HG02981 (cell line): ENCODE data around the gene ARNT2.

Source experiments
- ATAC-seq: cut with Tn5 transposase; IDR thresholded peaks from one replicate; pipeline ENCODE4 v1.9.1; 2021; ENCODE audit warnings: mild to moderate bottlenecking, moderate library complexity; ENCODE audit not compliant: unreplicated experiment

ARNT2 gene

GRCh38 chr15:80487839-80488390 lies 83.7 kb downstream of the ARNT2 start:
- no peak for ATAC-seq

DNA sequence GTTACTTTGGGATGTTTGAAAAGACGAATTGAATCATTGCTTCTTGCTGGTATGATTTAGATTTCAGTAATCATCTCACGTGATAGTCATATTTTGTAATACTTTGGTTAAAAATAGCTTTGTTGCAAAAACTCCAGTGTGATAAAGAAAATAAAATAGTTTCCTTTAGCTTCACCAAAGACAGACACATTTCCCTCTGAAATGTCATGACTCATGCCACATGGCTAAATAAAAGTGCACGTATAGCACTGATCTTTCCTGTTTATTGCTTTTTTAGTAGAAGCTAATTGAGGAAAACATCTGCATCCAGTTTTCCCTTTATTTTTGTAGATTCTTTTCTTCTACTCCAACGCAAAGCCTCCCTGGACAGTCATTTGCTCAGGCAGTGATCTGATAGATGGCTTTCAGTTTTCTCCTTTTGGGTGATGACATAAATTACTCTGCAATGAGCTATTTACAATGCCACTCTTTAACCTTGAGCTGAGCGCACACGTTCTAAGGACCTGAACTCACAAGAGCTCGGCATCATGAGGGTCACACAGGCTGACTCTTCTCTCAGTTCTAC lies 84.9 kb downstream of the ARNT2 start:
- no peak for ATAC-seq

GRCh38 chr15:80490431-80490990 lies 86.3 kb downstream of the ARNT2 start:
- no peak for ATAC-seq

- ATAC-seq, result no peak
Observed at GRCh38 chr15:80491163-80491847, 87.1 kb downstream of the ARNT2 start.

GRCh38 chr15:80492409-80492808 lies 88.2 kb downstream of the ARNT2 start:
- ATAC-seq, result no peak

DNA sequence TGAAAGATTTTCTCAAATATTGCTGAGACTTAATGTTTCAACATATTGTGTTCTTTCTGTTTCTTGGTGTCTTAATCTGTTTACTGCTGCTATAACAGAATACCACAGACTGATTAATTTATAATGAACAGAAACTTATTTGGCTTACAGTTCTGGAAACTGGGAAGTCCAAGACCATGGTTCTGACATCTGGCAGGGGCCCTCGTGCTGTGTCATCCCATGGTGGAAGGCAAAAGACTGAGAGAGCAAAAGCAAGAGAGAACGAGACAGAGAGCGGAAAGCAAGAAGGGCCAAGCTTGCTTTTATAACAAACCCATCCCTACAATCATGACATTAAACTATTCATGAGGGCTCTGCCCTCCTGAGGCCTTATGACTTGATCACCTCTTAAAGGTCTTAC lies 88.7 kb downstream of the ARNT2 start:
- no peak for ATAC-seq

- no peak for ATAC-seq
Observed at GRCh38 chr15:80494351-80494751, 90.2 kb downstream of the ARNT2 start.

GRCh38 chr15:80494756-80495155 lies 90.6 kb downstream of the ARNT2 start:
- no peak for ATAC-seq

GRCh38 chr15:80495401-80495942 lies 91.3 kb downstream of the ARNT2 start:
- no peak for ATAC-seq

GRCh38 chr15:80496096-80496495 lies 91.9 kb downstream of the ARNT2 start:
- no peak for ATAC-seq

GRCh38 chr15:80497221-80497620 lies 93.0 kb downstream of the ARNT2 start:
- ATAC-seq, result no peak

- ATAC-seq, result no peak
Observed at GRCh38 chr15:80498652-80499051, 94.5 kb downstream of the ARNT2 start.

- ATAC-seq, result no peak
Observed at GRCh38 chr15:80500021-80500420, 95.8 kb downstream of the ARNT2 start.

GRCh38 chr15:80501476-80501875 lies 97.3 kb downstream of the ARNT2 start:
- ATAC-seq, result no peak

GRCh38 chr15:80502782-80503181 lies 98.6 kb downstream of the ARNT2 start:
- no peak for ATAC-seq

- ATAC-seq, result no peak
Observed at GRCh38 chr15:80503319-80503952, 99.3 kb downstream of the ARNT2 start.

DNA sequence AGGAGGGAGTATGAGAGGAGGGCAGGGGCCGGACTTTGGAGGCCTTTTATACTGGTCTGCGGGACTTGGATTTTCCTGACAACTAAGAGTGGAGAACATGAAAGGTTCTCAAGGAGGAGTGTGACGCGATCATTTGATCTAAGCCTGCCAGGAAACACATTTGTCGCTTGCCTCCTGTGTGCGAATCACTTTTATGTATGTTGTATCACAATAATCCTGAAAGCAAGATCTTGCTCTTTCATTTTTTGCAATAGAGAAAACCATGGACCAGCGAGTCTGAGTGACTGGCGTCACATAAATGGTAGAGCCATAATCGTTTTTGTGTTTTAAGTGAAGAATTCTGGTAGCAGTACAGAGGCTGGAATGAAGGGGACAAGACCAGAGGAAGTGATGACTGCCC lies 100.7 kb downstream of the ARNT2 start:
- ATAC-seq, result no peak

- no peak for ATAC-seq
Observed at GRCh38 chr15:80506286-80506893, 102.2 kb downstream of the ARNT2 start.

DNA sequence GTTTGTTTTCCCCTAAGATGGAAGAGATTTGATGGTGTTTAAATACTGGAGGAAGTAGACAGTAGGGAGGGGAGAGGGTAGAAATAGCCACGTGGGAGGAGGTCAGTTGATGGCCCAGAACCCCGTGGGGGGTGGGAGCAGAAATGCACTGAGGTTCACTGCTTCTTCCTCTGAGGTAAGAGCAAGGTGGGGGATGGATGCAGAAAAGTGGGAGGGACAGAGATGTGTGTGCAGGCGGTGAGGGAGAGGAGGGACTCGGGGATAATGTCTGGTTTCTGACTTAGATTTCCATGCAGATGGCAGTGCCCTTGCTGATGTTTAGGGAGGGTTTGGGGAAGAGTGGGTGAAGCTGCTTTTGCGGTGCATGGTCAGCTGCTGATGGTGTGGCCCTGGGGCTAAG lies 102.9 kb downstream of the ARNT2 start:
- no peak for ATAC-seq

DNA sequence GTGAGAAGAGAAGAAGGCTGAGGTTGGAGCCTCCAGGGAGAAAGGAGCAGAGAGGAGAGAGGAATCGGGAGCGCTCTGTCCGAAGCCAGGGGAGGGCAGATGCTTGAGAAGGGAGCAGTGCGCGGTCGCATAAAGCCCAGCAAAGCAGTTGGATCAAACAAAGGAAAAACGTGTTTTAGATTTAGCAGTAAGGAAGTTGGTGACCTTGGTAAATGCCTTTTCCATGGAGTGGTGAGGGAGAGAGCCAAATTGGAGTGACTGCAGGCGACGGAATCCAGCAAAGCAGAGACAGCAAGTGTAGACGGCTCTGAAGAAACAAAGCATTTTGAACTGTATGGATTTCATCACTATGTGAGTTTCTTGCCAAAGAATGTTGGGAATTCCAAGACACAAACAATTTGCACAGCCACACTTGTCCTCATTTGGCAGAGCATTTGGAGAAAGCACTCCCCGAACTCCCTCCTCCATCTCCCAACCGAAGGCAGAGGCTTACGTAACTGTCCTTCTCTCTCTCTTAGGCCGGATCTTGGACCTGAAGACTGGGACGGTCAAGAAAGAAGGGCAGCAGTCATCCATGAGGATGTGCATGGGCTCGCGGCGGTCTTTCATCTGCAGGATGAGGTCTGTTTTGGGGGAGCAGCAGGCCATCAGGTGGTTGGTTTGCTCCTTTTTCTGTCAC lies 103.6 kb downstream of the ARNT2 start:
- ATAC-seq, result no peak

GRCh38 chr15:80508783-80509182 lies 104.6 kb downstream of the ARNT2 start:
- ATAC-seq, result no peak
